ENCODE measurements around the gene ANGPTL4. TPM values are rescaled to one million over a fixed set of nuclear protein-coding genes. Genes with fewer than 3 reads are reported as not detected.

ANGPTL4 gene
- total RNA-seq, 1 experiment from 2014 or later, result 32.8 TPM

GRCh38 chr19:8396185-8396562 is 32.2 kb downstream of the ANGPTL4 start:
- ChIA-PET POLR2A (interaction anchor here (1.0 kb wide), 1 partner anchor 42 kb away, joined by 6 read pairs; no protein-coding TSS in a partner anchor), CTCF (interaction anchor here (0.6 to 7.0 kb wide), 6 partner anchors 41 to 187 kb away, joined by 3 to 72 read pairs (median 4); no protein-coding TSS in a partner anchor)
- H3K9me3 Mint-ChIP-seq (ENCODE audit: unreplicated experiment), result no peaks in the 10 kb centered on the region
- intact Hi-C loops (cut with micrococcal nuclease), result loop anchor here (1.0 kb wide), 1 partner anchor 41 kb away; no protein-coding TSS in a partner anchor
- no peak for TF ChIP-seq CTCF (IDR thresholded peaks at IDR 0.05; ENCODE audit: unreplicated experiment)
- no peak overlapping the region for H3K27ac Mint-ChIP-seq (ENCODE audit: low read depth, unreplicated experiment)
- no peak overlapping the region for H3K4me3 Mint-ChIP-seq (ENCODE audit: unreplicated experiment)
- no peak for DNase-seq (ENCODE audit: unreplicated experiment)
- peaks cover 30% of the 10 kb centered on the region for H3K4me1 Mint-ChIP-seq (ENCODE audit: insufficient read depth, unreplicated experiment)
- BruUV-seq (replicated peaks), result no TSS peak
- H3K27me3 Mint-ChIP-seq (ENCODE audit: insufficient read depth, unreplicated experiment), result no peaks in the 10 kb centered on the region
- peaks cover 18% of the 10 kb centered on the region for H3K36me3 Mint-ChIP-seq (ENCODE audit: insufficient read depth, unreplicated experiment)

DNA sequence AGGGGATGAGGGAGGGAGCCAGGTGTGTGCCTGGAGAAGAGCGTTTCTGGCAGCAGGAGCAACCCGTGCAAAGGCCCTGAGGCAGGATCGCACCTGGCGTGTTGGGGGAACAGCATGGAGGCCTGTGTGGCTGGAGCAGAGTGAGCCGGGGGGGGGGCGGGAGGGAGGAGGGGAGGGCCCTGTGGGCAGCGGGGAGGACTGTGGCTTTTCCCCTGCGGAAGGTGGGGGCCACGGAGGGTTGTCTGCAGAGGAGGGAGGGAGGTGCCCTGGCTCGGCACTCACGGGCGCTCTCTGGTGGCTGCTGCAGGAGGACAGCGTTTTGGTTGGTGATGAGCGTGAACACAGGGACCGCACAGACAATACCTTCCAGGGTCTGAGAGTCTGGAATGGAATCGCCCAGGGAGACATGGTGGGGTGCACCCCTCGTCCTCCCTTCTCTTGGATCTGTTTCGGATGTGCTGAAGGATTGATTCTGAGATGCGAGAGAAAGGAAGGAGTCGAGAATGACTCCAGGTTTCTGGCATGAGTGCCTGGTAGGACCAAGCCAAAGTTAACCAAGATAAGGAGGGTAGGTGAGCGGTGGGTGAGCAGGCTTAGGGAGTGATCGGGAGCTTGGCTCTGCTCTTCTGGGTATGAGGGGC is 32.7 kb downstream of the ANGPTL4 start:
- Mint-ChIP-seq H3K4me3 (ENCODE audit: unreplicated experiment) (no peak overlapping the region), H3K27me3 (ENCODE audit: insufficient read depth, unreplicated experiment) (no peaks in the 10 kb centered on the region), H3K9me3 (ENCODE audit: unreplicated experiment) (no peaks in the 10 kb centered on the region), H3K27ac (ENCODE audit: low read depth, unreplicated experiment) (peak overlapping the region; percentile 81), H3K36me3 (ENCODE audit: insufficient read depth, unreplicated experiment) (peaks cover 23% of the 10 kb centered on the region), H3K4me1 (ENCODE audit: insufficient read depth, unreplicated experiment) (peaks cover 30% of the 10 kb centered on the region)
- BruUV-seq (replicated peaks), result no TSS peak
- DNase-seq (ENCODE audit: unreplicated experiment), result peak; percentile 68
- POLR2A ChIA-PET, result interaction anchor here (1.0 kb wide), 1 partner anchor 42 kb away, joined by 6 read pairs; no protein-coding TSS in a partner anchor
- intact Hi-C loops (cut with micrococcal nuclease), result loop anchor here (1.0 kb wide), 1 partner anchor 41 kb away; no protein-coding TSS in a partner anchor
- CTCF ChIA-PET, result interaction anchor here (0.6 to 7.0 kb wide), 8 partner anchors 24 to 186 kb away, joined by 3 to 72 read pairs (median 4); partner anchors contain the start of gene ANGPTL4
- TF ChIP-seq CTCF (IDR thresholded peaks at IDR 0.05; ENCODE audit: unreplicated experiment), result peak; percentile 65

DNA sequence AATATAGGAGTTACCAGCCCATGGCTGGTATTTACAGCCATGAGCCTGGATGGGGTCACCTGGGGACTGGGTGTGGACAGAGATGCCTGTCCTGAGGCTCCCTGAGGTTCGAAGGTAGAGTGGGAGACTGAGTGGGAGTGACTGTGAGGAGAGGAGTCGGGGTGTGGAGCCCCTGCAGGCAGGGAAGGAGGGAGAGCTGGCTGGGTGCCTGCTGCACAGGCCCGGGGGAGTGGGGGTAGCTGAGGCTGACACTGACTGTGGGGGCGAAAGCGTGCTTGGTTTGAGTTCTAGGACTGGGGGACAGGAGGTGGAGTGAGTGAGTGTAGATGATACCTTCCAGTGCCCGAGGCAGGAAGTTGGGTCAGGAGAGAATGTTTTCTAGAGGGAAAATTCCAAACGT is 33.3 kb downstream of the ANGPTL4 start:
- Mint-ChIP-seq H3K9me3 (ENCODE audit: unreplicated experiment) (no peaks in the 10 kb centered on the region), H3K4me1 (ENCODE audit: insufficient read depth, unreplicated experiment) (peaks cover 30% of the 10 kb centered on the region), H3K36me3 (ENCODE audit: insufficient read depth, unreplicated experiment) (peaks cover 26% of the 10 kb centered on the region), H3K27me3 (ENCODE audit: insufficient read depth, unreplicated experiment) (no peaks in the 10 kb centered on the region), H3K27ac (ENCODE audit: low read depth, unreplicated experiment) (peak overlapping the region; percentile 81), H3K4me3 (ENCODE audit: unreplicated experiment) (peak overlapping the region; percentile 4)
- ChIA-PET POLR2A (no interaction called here), CTCF (interaction anchor here (0.6 to 3.7 kb wide), 8 partner anchors 15 to 93 kb away, joined by 3 to 64 read pairs (median 4); partner anchors contain the start of gene ANGPTL4)
- BruUV-seq (replicated peaks), result no TSS peak
- DNase-seq (ENCODE audit: unreplicated experiment), result no peak
- no peak for TF ChIP-seq CTCF (IDR thresholded peaks at IDR 0.05; ENCODE audit: unreplicated experiment)
- intact Hi-C loops (cut with micrococcal nuclease), result no loop called here

DNA sequence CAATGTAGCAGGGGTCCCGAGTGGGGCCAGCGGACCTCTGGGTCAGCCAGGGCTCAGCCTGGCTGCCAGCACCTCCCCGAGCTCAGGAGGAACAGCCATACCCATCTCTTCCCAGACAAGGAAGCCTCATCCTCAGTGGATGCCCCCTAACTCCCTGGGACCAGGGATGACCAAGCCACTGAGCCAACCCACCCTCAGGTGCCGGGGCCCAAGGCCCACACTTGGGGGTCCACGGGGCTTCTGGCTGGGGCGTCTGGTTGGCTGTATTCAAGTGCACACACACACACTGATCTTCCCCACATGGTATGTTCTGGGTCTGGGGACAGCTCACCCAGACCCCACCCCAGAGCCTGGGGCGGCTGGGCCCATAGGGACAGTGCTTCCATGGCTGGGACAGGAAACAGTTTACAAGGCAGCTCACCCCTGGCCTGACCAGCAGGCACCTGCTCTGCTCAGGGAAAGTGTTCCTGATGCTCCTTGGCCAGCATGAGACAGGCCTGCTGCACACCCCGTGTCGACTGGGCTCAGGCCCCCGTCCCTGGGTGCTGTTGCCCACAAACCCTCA is 33.9 kb downstream of the ANGPTL4 start:
- intact Hi-C loops (cut with micrococcal nuclease), result no loop called here
- no peak for TF ChIP-seq CTCF (IDR thresholded peaks at IDR 0.05; ENCODE audit: unreplicated experiment)
- H3K36me3 Mint-ChIP-seq (ENCODE audit: insufficient read depth, unreplicated experiment), result peaks cover 25% of the 10 kb centered on the region
- no peak overlapping the region for H3K4me3 Mint-ChIP-seq (ENCODE audit: unreplicated experiment)
- DNase-seq (ENCODE audit: unreplicated experiment), result no peak
- no peaks in the 10 kb centered on the region for H3K9me3 Mint-ChIP-seq (ENCODE audit: unreplicated experiment)
- ChIA-PET POLR2A (interaction anchor here (1.2 kb wide), 1 partner anchor 36 kb away, joined by 3 read pairs; no protein-coding TSS in a partner anchor), CTCF (interaction anchor here (1.3 to 3.7 kb wide), 7 partner anchors 14 to 78 kb away, joined by 3 to 64 read pairs (median 5); no protein-coding TSS in a partner anchor)
- H3K27ac Mint-ChIP-seq (ENCODE audit: low read depth, unreplicated experiment), result peak overlapping the region; percentile 81
- BruUV-seq (replicated peaks), result no TSS peak
- peaks cover 29% of the 10 kb centered on the region for H3K4me1 Mint-ChIP-seq (ENCODE audit: insufficient read depth, unreplicated experiment)
- H3K27me3 Mint-ChIP-seq (ENCODE audit: insufficient read depth, unreplicated experiment), result no peaks in the 10 kb centered on the region

Measured in MCF 10A (cell line).